ENCODE results near the gene GOLGA8K. TPM values are rescaled to one million over a fixed set of nuclear protein-coding genes. Genes with fewer than 3 reads are reported as not detected.

Gene GOLGA8K
- polyA plus RNA-seq, 6 donors from 2014 or later, result not detected

Other genes with a start within 250 kb of the GOLGA8K start
- not detected for gene GOLGA8O, start 52.3 kb upstream of the GOLGA8K start, polyA plus RNA-seq (ENCODE audit: low read depth in 6 of 6)
- gene GOLGA8N, start 190.2 kb upstream of the GOLGA8K start, polyA plus RNA-seq (ENCODE audit: low read depth in 6 of 6), result under 1 TPM in 3 of 6 donors, not detected in 3; 0.13 to 0.34 (median 0.18) TPM
- gene ARHGAP11A, start 212.2 kb upstream of the GOLGA8K start, polyA plus RNA-seq (ENCODE audit: low read depth in 6 of 6), result 1 to 10 TPM in 4 of 6 donors, under 1 TPM in 1, not detected in 1; 0.76 to 3.4 (median 1.8) TPM
- under 1 TPM in 1 of 6 donors, not detected in 5; 0.39 TPM for gene SCG5, start 238.4 kb upstream of the GOLGA8K start, polyA plus RNA-seq (ENCODE audit: low read depth in 6 of 6)

Measured in naive B cell (primary cell).